ENCODE data around the gene TUBB4A. TPM values are rescaled to one million over a fixed set of nuclear protein-coding genes. Genes with fewer than 3 reads are reported as not detected.
"Not testable (repeated sequence)": the region's sequence is repeated elsewhere in the genome, so short reads cannot be mapped to it uniquely, and the experiment has no call there.

The TUBB4A gene
- total RNA-seq, 2 experiments from 2014 or later: 2.5 to 3.0 TPM

- POLR2A ChIA-PET: interaction anchor here (0.7 to 2.5 kb wide), 6 partner anchors 12 to 345 kb away, joined by 3 to 14 read pairs (median 4); partner anchors contain the start of gene TNFSF9
- Mint-ChIP-seq H3K4me1 (peaks cover 53% of the 10 kb centered on the region), H3K36me3 (ENCODE audit: low read depth) (no peaks in the 10 kb centered on the region), H3K27ac (peak overlapping the region; percentile 59), H3K4me3 (peak overlapping the region; percentile 64), H3K27me3 (no peaks in the 10 kb centered on the region), H3K9me3 (no peaks in the 10 kb centered on the region)
- CTCF ChIA-PET: interaction anchor here (0.7 to 3.9 kb wide), 8 partner anchors 15 to 345 kb away, joined by 3 to 44 read pairs (median 7); partner anchors contain the start of gene GPR108
- peak; percentile 56 for DNase-seq
These were observed 16.2 kb upstream of the TUBB4A start for GRCh38 chr19:6518145-6518911.

- DNase-seq: peak; percentile 93
- H3K36me3 Mint-ChIP-seq (ENCODE audit: low read depth): no peaks in the 10 kb centered on the region
- H3K27me3 Mint-ChIP-seq: no peaks in the 10 kb centered on the region
- ChIA-PET CTCF (interaction anchor here (0.6 to 3.9 kb wide), 25 partner anchors 10 to 1822 kb away, joined by 3 to 44 read pairs (median 5); partner anchors contain the start of genes DENND1C, GPR108, TNFSF9 and VAV1), POLR2A (interaction anchor here (0.7 to 2.5 kb wide), 12 partner anchors 14 to 346 kb away, joined by 3 to 14 read pairs (median 4); partner anchors contain the start of genes DENND1C and TNFSF9)
- H3K4me1 Mint-ChIP-seq: peaks cover 42% of the 10 kb centered on the region
- H3K4me3 Mint-ChIP-seq: peak overlapping the region; percentile 98
- H3K9me3 Mint-ChIP-seq: no peaks in the 10 kb centered on the region
- H3K27ac Mint-ChIP-seq: peak overlapping the region; percentile 88
These were observed 14.7 kb upstream of the TUBB4A start for GRCh38 chr19:6516659-6517291.

- Mint-ChIP-seq H3K27me3 (no peaks in the 10 kb centered on the region), H3K4me1 (peaks cover 43% of the 10 kb centered on the region), H3K4me3 (peak overlapping the region; percentile 98), H3K36me3 (ENCODE audit: low read depth) (no peaks in the 10 kb centered on the region), H3K9me3 (no peaks in the 10 kb centered on the region), H3K27ac (peak overlapping the region; percentile 88)
- ChIA-PET POLR2A (interaction anchor here (0.7 to 2.5 kb wide), 12 partner anchors 13 to 347 kb away, joined by 3 to 14 read pairs (median 4); partner anchors contain the start of genes DENND1C and TNFSF9), CTCF (interaction anchor here (0.6 to 3.9 kb wide), 24 partner anchors 9 to 626 kb away, joined by 3 to 44 read pairs (median 5); partner anchors contain the start of genes DENND1C, GPR108, TNFSF9 and VAV1)
- DNase-seq: peak; percentile 85
These were observed 14.0 kb upstream of the TUBB4A start for GRCh38 chr19:6516018-6516658.

GRCh38 chr19:6514926-6515544 is 12.9 kb upstream of the TUBB4A start:
- ChIA-PET POLR2A (interaction anchor here (1.5 kb wide), 1 partner anchor 12 kb away, joined by 4 read pairs; no protein-coding TSS in a partner anchor), CTCF (interaction anchor here (0.7 kb wide), 1 partner anchor 627 kb away, joined by 3 read pairs; no protein-coding TSS in a partner anchor)
- Mint-ChIP-seq H3K4me3 (peak overlapping the region; percentile 52), H3K36me3 (ENCODE audit: low read depth) (no peaks in the 10 kb centered on the region), H3K4me1 (peaks cover 38% of the 10 kb centered on the region), H3K27me3 (no peaks in the 10 kb centered on the region), H3K27ac (no peak overlapping the region), H3K9me3 (no peaks in the 10 kb centered on the region)
- no peak for DNase-seq

- Mint-ChIP-seq H3K4me1 (peaks cover 31% of the 10 kb centered on the region), H3K27ac (no peak overlapping the region), H3K36me3 (ENCODE audit: low read depth) (no peaks in the 10 kb centered on the region), H3K27me3 (no peaks in the 10 kb centered on the region), H3K4me3 (no peak overlapping the region), H3K9me3 (no peaks in the 10 kb centered on the region)
- ChIA-PET POLR2A (no interaction called here), CTCF (no interaction called here)
- no peak for DNase-seq
These were observed 12.0 kb upstream of the TUBB4A start for GRCh38 chr19:6514089-6514488.

GRCh38 chr19:6510618-6511017 is 8.5 kb upstream of the TUBB4A start:
- Mint-ChIP-seq H3K4me1 (peaks cover 8% of the 10 kb centered on the region), H3K4me3 (no peak overlapping the region), H3K27me3 (no peaks in the 10 kb centered on the region), H3K27ac (no peak overlapping the region), H3K9me3 (no peaks in the 10 kb centered on the region), H3K36me3 (ENCODE audit: low read depth) (no peaks in the 10 kb centered on the region)
- CTCF ChIA-PET: interaction anchor here (1.0 to 1.1 kb wide), 2 partner anchors 296 to 385 kb away, joined by 3 read pairs; no protein-coding TSS in a partner anchor
- POLR2A ChIA-PET: no interaction called here
- DNase-seq: no peak

GRCh38 chr19:6509118-6509971 is 7.2 kb upstream of the TUBB4A start:
- Mint-ChIP-seq H3K9me3 (no peaks in the 10 kb centered on the region), H3K4me1 (peaks cover 13% of the 10 kb centered on the region), H3K27ac (no peak overlapping the region), H3K36me3 (ENCODE audit: low read depth) (no peaks in the 10 kb centered on the region), H3K27me3 (no peaks in the 10 kb centered on the region), H3K4me3 (no peak overlapping the region)
- ChIA-PET POLR2A (no interaction called here), CTCF (interaction anchor here (1.1 kb wide), 1 partner anchor 383 kb away, joined by 3 read pairs; no protein-coding TSS in a partner anchor)
- no peak for DNase-seq

GRCh38 chr19:6508028-6508771 is 6.1 kb upstream of the TUBB4A start:
- CTCF ChIA-PET: interaction anchor here (1.0 to 2.8 kb wide), 2 partner anchors 8 to 83 kb away, joined by 3 to 8 read pairs; partner anchors contain the start of gene KHSRP
- H3K27ac Mint-ChIP-seq; H3K27me3 Mint-ChIP-seq; H3K4me3 Mint-ChIP-seq; H3K9me3 Mint-ChIP-seq; DNase-seq; POLR2A ChIA-PET; H3K36me3 Mint-ChIP-seq (ENCODE audit: low read depth): not testable (repeated sequence)
- H3K4me1 Mint-ChIP-seq: peaks cover 15% of the 10 kb centered on the region

GRCh38 chr19:6503407-6504201 is 1.5 kb upstream of the TUBB4A start:
- peaks cover 28% of the 10 kb centered on the region for H3K4me1 Mint-ChIP-seq
- CTCF ChIA-PET: interaction anchor here (0.6 to 2.0 kb wide), 7 partner anchors 13 to 460 kb away, joined by 3 to 12 read pairs (median 4); partner anchors contain the start of gene DENND1C
- no peak for DNase-seq
- no peaks in the 10 kb centered on the region for H3K9me3 Mint-ChIP-seq
- H3K27ac Mint-ChIP-seq: no peak overlapping the region
- peaks cover 15% of the 10 kb centered on the region for H3K27me3 Mint-ChIP-seq
- no peak overlapping the region for H3K4me3 Mint-ChIP-seq
- POLR2A ChIA-PET: interaction anchor here (0.8 to 2.5 kb wide), 4 partner anchors 12 to 48 kb away, joined by 3 to 7 read pairs (median 6); partner anchors contain the start of gene DENND1C
- H3K36me3 Mint-ChIP-seq (ENCODE audit: low read depth): no peaks in the 10 kb centered on the region

GRCh38 chr19:6500837-6501739 is 1.0 kb downstream of the TUBB4A start:
- no peaks in the 10 kb centered on the region for H3K36me3 Mint-ChIP-seq (ENCODE audit: low read depth)
- peak overlapping the region; percentile 58 for H3K4me3 Mint-ChIP-seq
- POLR2A ChIA-PET: interaction anchor here (4.3 kb wide), 1 partner anchor 20 kb away, joined by 23 read pairs; the partner anchor contains the start of gene DENND1C
- H3K9me3 Mint-ChIP-seq: no peaks in the 10 kb centered on the region
- DNase-seq: no peak
- H3K27me3 Mint-ChIP-seq: peaks cover 15% of the 10 kb centered on the region
- H3K4me1 Mint-ChIP-seq: peaks cover 34% of the 10 kb centered on the region
- CTCF ChIA-PET: interaction anchor here (1.4 kb wide), 1 partner anchor 20 kb away, joined by 4 read pairs; the partner anchor contains the start of gene DENND1C
- H3K27ac Mint-ChIP-seq: no peak overlapping the region
